ENCODE measurements around the gene GK2.

GK2 gene

DNA sequence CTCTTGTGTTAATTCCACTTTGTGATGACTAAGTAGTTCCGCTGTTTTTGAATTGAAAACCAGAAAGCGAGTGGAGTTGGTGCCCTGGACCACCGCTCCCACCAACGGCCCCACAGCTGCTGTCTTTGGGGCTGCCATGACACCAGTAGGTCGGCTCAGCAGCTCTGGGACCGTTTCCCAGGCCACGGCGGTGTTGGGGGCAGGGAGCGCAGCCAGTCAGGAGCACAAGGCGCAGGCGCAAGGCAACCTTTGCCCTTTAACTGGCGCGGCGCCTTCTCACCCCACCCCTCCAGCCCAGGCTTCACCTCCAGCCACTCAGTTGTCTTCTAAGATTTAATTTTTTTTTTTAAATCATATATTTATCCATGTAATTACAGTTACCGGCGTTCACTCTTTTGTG lies at the start of gene GK2:
Gene GK2, minus strand, starts transcription at position 166 of the 400 bp plus-strand sequence. Its CDS starts 28 bp downstream, at position 138.
- DNase-seq = no peak

DNA sequence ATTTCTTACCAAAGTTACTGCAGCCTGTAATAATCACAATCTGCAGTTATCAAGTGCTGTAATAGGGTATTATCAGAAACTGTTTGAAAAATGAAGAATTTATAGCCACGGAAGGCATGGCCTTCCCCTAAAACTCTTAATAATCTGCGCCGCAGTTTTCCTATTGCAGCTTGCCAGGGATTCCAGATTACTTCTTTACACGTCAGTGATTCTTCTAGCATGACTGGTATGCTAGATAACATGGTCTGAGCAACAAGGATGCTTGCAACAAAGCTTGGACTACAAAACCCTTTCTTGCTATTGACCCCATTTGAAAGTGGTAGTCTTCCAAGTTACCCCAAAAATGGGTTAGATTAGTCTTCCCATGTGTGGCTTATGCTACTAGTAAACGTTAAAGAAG lies 47.2 kb upstream of the GK2 start:
- DNase-seq = no peak

DNA sequence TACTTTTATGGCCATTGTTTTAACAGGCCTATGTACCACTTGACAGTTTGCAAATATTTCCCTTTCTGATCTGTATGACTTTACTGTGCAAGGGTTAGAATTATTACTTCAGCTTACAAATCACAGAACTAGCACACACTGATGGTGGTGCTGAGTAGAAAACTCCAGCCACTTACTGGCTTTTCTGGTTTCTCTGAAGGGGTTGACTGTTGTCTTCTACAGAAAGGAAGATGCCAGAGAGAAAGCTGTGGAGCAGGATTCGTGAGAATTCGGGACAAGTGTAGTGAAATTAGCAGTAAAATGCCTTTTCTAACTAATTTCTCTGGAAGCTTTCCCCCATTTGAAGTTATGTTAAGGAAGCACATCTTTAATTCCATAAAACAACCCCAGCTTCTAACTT lies 46.6 kb upstream of the GK2 start:
- DNase-seq = no peak

DNA sequence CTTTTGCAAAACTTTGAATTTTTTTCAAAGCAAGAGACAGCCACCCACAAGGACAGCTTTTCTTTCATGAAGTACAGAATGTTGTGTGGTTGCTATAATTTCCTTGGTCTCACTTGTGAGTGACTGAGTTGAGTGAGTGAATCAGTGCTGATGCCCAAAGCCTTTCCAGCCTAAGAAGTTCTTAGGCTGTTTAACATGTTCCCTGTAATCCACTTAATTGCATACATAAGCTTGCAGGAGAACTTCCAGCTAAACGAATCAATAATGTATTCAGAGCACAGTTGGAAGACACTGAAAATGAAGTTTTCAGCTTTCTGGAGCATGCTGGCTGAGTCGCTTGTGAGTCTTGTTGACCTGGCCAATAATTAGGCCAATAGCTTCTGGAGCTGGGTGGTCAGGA lies 42.0 kb upstream of the GK2 start:
- no peak for DNase-seq

DNA sequence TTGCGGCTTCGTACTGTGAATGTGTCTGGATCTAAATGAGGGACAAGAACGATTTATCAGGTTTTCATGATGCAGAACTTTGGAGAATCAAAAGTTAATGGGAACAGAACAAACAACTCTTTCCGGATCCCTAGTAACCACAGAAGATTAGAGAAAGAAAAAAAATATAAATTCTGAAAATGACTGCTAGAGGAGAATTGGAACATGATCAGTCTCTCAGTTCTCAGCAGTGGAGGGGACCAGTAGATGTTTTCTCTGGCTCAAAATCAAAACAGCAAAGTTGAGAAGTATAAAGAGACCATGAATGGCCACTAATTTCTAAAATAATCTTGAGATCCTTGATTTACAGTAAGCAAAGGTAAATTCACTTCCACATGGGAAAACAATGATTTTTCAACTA lies 38.1 kb upstream of the GK2 start:
- no peak for DNase-seq

DNA sequence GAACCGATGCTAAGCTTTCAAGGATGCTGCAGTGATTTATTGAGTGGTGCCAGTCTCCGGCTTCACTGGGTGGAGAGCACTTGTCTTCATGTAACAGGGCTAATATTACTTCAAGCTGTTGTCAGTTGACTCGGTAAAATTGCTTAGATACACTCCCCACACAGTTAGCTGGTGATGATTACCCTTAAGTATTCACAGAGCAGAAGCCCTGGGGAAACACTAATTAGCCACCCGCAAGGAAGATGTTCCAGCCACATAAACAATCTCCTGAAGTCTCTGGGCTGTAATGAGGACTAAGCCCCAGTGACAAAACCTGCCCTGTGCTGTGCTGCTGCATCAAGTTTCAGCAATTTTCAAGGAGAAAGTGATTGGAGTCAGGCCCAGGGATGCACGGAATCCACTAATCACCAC lies 37.3 kb upstream of the GK2 start:
- no peak for DNase-seq

DNA sequence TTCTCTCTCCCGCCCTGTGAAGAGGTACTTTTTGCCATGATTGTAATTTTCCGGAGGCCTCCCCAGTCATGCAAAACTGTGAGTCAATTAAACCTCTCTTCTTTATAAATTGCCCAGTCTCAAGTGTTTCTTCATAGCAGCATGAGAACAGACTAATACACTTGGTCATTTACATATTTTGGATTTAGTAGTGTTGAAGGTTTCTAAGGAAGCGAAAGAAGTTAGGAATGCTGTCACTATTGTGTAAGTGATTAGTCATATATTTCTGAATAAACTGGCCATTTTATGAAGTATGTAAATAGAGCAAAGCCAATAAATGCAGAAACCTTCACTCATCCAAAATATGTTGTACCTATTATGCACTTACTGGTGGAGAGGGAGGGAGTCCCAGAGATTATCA lies 34.4 kb upstream of the GK2 start:
- DNase-seq = no peak

DNA sequence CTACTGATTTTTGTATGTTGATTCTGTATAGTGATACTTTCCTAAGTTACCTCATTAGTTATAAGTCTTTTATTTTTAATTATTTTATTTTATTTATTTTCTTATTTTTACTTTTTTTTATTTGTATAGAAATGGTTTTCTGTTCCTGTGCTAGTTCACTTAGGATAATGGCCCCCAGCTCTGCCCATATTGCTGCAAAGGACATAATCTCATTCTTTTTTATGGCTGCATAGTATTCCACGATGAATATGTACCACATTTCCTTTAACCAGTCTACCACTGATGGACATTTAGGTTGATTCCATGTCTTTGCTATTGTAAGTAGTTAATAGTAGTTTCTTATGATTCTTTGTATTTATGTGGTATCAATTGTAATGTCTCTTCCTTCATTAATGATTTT lies 31.5 kb upstream of the GK2 start:
- DNase-seq = no peak

DNA sequence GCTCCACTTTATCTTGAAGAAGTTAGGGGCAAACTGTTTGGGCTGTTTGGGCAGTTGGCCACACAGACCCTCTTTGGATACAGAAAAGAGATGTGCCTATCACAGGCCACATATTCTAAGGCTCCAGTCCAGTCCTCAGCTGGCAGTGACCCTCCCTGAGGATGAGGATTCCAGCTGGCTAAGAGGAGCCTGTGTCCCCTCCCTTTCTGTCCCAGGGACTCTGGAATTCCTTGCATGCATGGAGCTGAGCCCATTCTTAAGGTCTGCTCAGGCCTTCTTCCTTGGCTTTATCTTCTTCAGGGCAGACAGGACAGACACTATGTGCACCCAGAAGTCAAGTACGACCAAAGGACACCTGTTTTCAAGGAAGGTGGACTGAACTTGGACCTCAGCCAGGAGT lies 23.8 kb upstream of the GK2 start:
- DNase-seq = no peak

DNA sequence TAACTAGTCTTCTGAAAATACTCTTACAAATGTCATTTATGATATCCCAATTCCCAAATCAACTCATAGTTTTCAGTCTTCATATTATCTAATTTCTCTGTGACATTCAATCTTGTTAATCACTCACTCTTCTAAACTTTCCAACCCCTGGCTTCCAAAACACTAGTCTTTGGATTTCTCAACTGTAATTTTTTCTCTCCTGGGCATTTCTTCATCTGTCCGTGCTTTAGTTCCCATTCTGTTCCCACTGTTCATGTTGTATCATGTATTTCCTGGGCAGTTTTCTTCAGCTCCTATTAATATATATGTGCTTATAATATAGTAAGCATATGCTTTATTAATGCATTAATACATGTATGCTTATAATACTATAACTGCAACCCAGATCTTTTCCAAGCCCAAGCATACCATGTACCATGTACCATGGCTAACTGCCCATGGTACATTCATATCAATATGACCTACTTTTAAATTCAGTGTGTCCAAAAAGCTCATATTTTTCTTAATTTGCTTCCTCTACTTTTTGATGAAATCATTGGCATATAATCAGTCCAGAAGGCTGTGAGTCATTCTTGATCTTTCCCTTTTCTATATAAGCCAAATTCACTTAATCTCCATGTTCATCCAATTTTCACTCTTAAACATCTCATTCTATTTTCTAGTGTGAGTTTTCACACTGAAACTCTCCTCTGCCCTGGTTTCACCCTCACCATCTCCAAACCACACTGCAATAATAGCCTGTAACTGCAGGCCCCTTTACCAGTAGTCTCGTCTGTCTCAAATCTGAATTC lies 21.3 kb upstream of the GK2 start:
- no peak for DNase-seq

DNA sequence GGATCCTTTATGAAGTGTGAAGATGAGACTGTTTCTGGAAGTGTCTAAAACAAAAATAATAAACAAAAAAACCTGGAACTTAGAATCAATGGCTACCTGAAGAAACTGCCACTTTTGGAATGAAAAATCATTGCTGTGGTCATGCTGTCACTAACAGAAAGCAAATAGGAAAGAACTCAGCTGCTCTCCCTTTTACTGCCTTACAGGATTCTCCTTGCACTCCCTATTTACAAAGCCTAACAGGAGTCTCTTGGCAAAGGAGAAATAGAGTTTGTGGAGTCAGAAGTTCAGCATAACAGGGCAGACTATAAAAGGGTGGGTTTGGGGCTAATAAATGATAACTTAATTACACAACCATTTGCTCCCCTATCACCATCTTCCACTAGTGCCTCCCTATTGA lies 19.0 kb upstream of the GK2 start:
- DNase-seq = no peak

DNA sequence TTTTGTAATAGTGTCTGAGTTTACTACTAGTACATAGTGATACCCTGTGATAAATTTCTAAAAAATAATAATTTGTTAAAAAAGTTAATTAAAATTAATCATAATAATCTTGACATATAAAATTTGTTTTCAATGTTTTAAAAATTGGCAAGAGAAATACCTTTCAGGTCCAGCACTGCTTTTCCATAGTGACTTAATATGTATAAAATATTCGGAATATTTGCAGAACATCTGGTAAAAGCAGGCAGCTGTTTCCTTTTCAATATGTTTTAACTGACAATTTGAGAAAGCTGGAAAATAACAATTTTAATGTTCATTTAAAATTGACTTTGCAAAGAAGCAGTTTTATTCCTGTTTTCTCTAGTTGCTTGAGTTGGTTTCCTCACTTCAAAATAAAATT lies 17.6 kb upstream of the GK2 start:
- no peak for DNase-seq

DNA sequence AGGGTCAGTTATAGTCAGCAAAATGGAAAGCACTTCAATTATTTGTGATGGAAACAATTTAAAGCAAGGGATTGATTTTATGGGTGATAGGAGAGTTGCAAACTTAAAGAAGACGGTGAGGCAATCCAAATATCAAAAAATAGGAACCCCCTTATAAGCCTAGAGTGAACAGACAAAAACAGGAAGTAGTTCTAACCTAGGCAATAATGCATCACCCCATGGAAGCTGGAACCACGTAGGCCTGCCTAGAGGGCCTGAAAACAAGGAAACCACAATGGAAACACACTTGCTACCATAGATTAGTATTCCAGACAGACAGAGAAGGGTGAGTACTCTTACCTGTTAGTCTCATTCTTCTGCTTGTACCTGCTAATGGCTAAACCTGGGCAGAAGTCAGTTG lies 13.5 kb upstream of the GK2 start:
- no peak for DNase-seq

DNA sequence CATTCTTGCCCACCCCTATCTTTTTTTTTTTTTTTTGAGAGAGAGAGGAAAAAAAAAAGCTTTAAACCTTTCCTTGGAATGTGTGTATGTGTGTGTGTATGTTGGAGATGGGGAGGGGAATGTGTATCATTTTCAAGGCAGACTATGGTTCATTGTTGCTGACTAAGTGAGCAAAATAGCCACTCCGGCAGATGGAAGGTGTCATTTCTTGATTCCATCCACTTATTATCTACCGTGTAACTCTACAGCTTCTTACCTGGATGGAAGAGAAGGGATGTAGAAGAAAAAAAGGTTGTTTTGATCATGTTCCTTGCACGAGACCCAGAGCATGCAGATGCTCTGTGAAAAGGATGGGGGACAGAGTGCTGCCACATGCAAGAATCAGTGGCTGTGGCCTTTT lies 5.9 kb upstream of the GK2 start:
- DNase-seq = no peak

DNA sequence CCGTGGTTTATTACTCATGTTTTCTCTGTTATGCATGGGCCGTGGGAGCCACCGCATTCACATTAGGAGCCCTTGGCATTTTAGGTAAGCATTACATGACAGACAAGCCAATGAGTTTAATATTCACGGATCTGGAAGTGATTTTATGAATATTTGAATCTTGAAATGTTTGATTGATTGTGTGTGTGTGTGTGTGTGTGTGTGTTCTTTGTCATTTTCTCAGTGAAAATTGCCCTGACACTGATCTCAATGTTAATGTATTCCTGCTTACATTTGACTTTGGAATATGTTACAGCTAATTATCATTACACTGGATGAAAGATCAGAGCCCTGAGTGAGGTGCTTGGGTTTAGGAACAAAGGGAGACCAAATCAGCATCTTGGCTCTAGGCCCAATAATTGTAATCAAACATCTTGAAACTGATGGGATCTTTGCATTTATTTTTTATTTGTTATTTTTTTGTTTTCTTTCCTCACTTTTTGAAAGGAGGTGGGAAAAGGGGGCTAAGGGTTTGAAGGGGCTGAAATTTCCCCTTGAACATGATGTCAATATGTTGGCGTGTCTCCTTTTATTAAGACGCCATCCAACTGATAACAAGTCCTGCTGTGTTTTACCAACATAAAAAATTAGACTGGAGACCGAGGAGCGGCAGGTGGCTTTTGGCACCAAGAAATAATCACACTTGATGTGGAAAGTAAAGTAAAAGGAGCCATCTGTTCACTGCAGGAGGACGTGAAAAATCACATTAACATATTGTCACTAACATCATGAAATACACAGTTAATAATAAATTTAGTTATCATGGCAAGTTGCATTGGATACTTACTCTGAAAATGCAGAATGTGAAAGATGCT lies 5.2 kb upstream of the GK2 start:
- no peak for DNase-seq

DNA sequence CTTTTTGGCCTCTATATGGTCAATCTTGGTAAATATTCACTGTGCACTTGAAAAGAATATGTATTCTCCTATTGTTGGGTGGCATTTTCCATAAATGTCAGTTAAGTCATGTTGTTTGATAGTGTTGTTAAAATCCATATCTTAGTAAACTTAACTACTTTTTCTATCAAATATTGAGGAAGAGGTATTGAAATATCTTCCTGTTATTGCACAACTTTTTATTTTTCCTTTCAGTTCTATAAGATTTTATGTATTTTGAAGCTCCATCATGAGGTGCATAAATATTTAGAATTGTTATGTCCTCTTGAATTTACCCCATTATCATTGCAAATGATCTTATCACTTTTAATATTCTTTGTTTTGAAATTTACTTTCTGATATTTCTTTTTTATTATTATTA lies 3.4 kb downstream of the GK2 start:
- DNase-seq = no peak

DNA sequence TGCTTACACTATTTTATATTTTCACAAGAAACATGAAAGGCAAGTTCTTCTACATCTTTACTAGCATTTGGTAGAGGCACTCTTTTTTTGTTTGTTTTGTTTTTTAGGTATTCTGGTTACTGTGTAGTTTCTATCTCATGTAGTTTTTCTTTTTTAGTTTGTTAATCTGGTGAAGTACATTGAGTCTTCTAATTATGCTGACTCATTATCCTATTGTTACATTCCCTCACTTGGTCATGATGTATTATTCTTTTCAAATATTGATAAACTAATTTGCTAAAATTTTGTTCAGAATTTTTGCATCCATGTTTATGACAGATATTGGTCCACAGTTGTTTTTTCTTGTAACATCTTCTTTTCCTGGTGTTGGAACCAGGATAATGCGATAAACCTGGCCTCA lies 4.7 kb downstream of the GK2 start:
- DNase-seq = no peak

DNA sequence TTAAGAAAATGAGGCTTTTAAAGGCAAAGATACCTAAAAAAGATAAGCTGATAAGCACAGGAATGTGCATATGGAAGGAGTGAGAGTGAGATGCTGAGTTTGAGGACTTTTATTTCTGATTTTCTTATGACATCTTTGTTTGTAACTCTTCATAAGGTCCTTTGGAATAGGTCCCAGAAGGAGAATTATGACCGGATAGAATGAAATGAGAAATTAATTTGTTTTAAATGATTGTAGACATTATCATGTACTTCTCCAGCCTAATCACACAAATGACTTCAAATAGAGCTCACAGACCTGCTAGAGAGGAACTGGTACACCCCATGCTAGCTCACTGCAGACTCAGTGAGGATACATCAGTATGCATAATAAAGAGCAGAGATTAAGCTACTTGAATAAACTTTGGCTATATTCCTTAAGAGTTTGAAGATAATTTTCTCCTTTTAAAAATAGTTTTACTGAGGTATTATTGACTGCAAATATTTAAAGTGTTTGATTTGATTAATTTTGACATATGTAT lies 5.6 kb downstream of the GK2 start:
- DNase-seq = no peak

DNA sequence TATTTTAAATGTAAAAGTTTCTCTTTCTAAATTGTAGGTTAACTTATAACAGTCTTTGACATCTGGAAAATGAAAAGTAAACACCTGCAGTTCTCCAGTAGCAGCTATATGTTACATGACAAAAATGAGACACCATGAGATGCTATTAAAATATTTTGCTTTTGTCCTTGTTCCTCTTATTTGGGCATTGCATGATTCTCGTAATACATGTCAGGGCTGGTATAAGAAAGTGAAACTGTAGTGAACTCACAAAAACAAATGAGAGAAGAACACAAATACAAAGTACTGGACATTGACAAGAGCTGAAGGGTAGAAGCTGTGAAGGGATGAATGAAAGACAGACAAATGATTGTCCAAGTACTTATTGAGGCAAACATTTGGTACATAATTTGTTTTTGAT lies 9.0 kb downstream of the GK2 start:
- no peak for DNase-seq

DNA sequence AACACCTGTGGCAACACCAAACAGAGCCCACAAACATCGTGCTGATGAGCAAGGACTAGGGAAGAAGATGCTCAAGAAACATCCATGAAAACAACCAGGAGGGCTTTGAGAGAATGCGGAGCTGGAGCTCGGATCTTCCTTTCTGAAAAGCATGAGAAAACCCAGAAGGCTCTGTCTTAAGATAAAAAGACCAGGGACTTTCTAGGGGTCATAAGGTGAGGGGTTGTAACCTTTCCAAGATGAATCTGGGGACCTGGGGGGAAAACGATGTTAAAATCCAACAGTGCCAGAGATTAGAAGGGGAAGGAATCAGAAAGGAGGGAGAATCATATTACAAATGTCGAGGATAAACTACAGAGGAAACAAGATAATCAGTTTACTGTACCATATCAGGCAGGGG lies 10.1 kb downstream of the GK2 start:
- DNase-seq = no peak

DNA sequence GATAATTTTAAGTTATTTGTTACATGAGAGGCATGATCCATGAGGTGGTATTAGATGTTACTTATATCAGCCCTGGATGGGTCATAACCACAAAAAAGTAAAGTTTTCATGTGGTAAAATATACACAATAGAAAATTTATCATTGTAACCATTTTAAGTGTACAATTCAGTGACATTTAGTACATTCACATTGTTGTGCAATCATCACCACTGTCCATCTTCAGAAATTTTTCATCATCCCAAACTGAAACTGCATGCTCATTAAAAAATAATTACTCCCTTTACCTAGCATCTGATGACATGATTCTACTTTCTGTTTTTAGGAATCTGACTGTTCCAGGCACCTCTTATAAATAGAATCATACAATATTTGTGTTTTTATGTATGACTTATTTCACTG lies 11.2 kb downstream of the GK2 start:
- no peak for DNase-seq

DNA sequence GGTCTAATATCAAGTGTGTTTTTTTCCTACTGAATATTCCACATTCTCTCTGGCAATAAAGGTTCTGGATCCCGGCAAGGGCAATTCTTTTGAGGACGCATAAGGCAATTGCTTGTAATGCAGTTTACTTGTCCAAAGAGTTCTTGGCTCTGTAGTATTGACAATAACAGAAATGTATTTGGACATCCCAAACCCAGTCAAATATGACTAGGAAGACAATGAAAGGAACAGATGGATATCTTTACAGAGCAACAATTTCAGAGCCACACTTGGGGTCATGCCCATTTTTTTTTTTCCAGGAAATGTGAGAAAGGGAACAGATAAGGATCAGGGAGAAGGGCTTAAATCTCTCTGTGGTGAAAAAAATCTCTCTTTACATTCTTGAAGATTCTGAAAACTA lies 12.2 kb downstream of the GK2 start:
- DNase-seq = no peak

DNA sequence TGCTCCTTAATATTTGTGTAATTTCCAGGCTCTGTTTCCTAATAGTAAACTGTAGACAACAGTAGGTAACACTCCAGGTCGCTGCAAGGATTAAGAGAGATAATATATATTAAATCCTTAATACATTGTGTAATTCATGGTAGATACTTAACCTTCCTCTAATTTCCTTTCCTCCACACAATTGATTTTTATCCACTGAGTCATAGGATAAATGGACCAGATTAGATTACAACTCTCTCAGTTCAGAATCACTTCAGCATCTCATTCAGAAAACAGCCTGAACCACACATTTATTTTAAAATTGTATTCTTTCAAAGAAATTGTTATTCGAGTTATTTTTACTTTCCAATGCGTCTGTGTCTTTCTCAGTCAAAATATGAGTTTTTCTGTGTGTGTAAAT lies 17.1 kb downstream of the GK2 start:
- no peak for DNase-seq

DNA sequence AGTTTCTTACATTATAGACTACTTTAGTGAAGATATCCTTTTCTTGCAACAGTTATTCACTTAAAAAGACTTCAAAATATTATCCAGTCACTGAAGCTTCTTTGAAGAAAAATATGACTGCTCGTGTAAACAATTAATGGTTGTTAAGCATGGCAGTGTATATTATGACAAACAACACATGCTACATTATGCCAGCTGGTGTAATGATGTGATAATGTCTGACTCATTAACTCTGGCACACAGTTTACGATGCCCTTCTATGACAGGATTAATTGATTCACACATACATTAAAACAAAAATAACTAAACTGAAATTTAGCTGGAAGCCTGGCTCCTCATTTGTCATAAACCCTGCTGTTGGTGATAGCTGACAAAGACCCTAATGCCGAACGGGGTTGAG lies 22.4 kb downstream of the GK2 start:
- no peak for DNase-seq
